ENCODE measurements around the gene PCDHB7.
"Not testable (repeated sequence)": the region's sequence is repeated elsewhere in the genome, so short reads cannot be mapped to it uniquely, and the experiment has no call there.

Gene PCDHB7

GRCh38 chr5:141196363-141196762 lies 23.9 kb downstream of the PCDHB7 start:
- ChIA-PET POLR2A (no interaction called here), CTCF (interaction anchor here (1.0 to 1.5 kb wide), 3 partner anchors 9 to 134 kb away, joined by 3 read pairs; partner anchors contain the start of genes PCDHB9 and PCDHGA1)
- TF ChIP-seq CTCF (IDR thresholded peaks at IDR 0.05; ENCODE audit: control extremely low read depth, extremely low read depth, low read depth, missing control alignments) = no peak
- no peak for DNase-seq (ENCODE audit: extremely low spot score)

- no peak for TF ChIP-seq CTCF (IDR thresholded peaks at IDR 0.05; ENCODE audit: control extremely low read depth, extremely low read depth, low read depth, missing control alignments)
- DNase-seq (ENCODE audit: extremely low spot score) = no peak
- CTCF ChIA-PET = interaction anchor here (1.2 kb wide), 2 partner anchors 23 to 46 kb away, joined by 3 read pairs; no protein-coding TSS in a partner anchor
- POLR2A ChIA-PET = no interaction called here
Measured at GRCh38 chr5:141199359-141200235, 27.2 kb downstream of the PCDHB7 start, which contains the start of gene PCDHB11. TSS of gene PCDHB11 (plus strand) at chr5:141199627. CDS start at chr5:141199775, 148 bp downstream.

GRCh38 chr5:141201126-141201525 lies 28.7 kb downstream of the PCDHB7 start:
- POLR2A ChIA-PET, CTCF ChIA-PET: not testable (repeated sequence)

GRCh38 chr5:141201646-141202045 lies 29.2 kb downstream of the PCDHB7 start:
- CTCF ChIA-PET; POLR2A ChIA-PET; DNase-seq (ENCODE audit: extremely low spot score): not testable (repeated sequence)

More at GRCh38 chr5:141201126-141201525, 28.7 kb downstream of the PCDHB7 start:
- not testable (repeated sequence) for DNase-seq (ENCODE audit: extremely low spot score)

GRCh38 chr5:141208478-141208877 lies 36.0 kb downstream of the PCDHB7 start, which contains the start of gene PCDHB12:
TSS of gene PCDHB12 (plus strand) at chr5:141208719. CDS start at chr5:141208908, 189 bp downstream.
- TF ChIP-seq CTCF (IDR thresholded peaks at IDR 0.05; ENCODE audit: control extremely low read depth, extremely low read depth, low read depth, missing control alignments) = no peak
- ChIA-PET CTCF (interaction anchor here (1.1 kb wide), 1 partner anchor 9 kb away, joined by 5 read pairs; no protein-coding TSS in a partner anchor), POLR2A (no interaction called here)
- no peak for DNase-seq (ENCODE audit: extremely low spot score)

GRCh38 chr5:141210281-141210680 lies 37.8 kb downstream of the PCDHB7 start:
- DNase-seq (ENCODE audit: extremely low spot score); CTCF ChIA-PET; POLR2A ChIA-PET: not testable (repeated sequence)

- DNase-seq (ENCODE audit: extremely low spot score); CTCF ChIA-PET; POLR2A ChIA-PET: not testable (repeated sequence)
Measured at GRCh38 chr5:141210849-141211248, 38.4 kb downstream of the PCDHB7 start.

GRCh38 chr5:141213656-141214339 lies 41.4 kb downstream of the PCDHB7 start, which contains the start of gene PCDHB13:
TSS of gene PCDHB13 (plus strand) at chr5:141213919. CDS start at chr5:141214124, 205 bp downstream.
- POLR2A ChIA-PET; CTCF ChIA-PET; DNase-seq (ENCODE audit: extremely low spot score): not testable (repeated sequence)

GRCh38 chr5:141214583-141214982 lies 42.1 kb downstream of the PCDHB7 start:
- CTCF ChIA-PET; DNase-seq (ENCODE audit: extremely low spot score); POLR2A ChIA-PET: not testable (repeated sequence)

GRCh38 chr5:141215504-141215903 lies 43.1 kb downstream of the PCDHB7 start:
- POLR2A ChIA-PET; DNase-seq (ENCODE audit: extremely low spot score); CTCF ChIA-PET: not testable (repeated sequence)

GRCh38 chr5:141216035-141216434 lies 43.6 kb downstream of the PCDHB7 start:
- DNase-seq (ENCODE audit: extremely low spot score); POLR2A ChIA-PET; CTCF ChIA-PET: not testable (repeated sequence)

Data from GM10248 (cell line).